Measurements from ENCODE around the gene TLR7. TPM values are rescaled to one million over a fixed set of nuclear protein-coding genes. Genes with fewer than 3 reads are reported as not detected.

TLR7 gene
- total and polyA plus RNA-seq, 9 of the 15 experiments (the other 6 are each of a cell fraction or from before 2014, with no cell fraction given) = 0.04 to 0.13 (median 0.07) TPM; not detected in 6

GRCh38 chrX:12819222-12819621 is 47.6 kb upstream of the TLR7 start:
- no TSS peak for BruUV-seq (replicated peaks)
- FAIRE-seq (no peak), DNase-seq (ENCODE audit: extremely low read depth in 1 of 4, low spot score in 3 of 4) (no peak), ATAC-seq (no peak)
- no peak overlapping the region for H3K4me3 ChIP-seq
- H3K36me3 ChIP-seq (ENCODE audit: control insufficient read depth, insufficient read depth, low read length) = peaks cover 88% of the 10 kb centered on the region; the same call in 2 of the 3 replicates
- H3K27me3 ChIP-seq (ENCODE audit: control insufficient read depth in 2 of 2, insufficient read depth in 2 of 2, low read length in 2 of 2) = no peaks in the 10 kb centered on the region
- 91% methylated on average over 5 of the region's 9 CpGs for WGBS (ENCODE audit: insufficient coverage, low coverage, missing lambda C conversion rate)
- no peaks in the 10 kb centered on the region for H4K20me1 ChIP-seq (replicated peaks; ENCODE audit: control insufficient read depth, insufficient read depth, low read length)
- POLR2A ChIA-PET = interaction anchor here (0.6 kb wide), 1 partner anchor 9 kb away, joined by 3 read pairs; no protein-coding TSS in a partner anchor
- H3K79me2 ChIP-seq (ENCODE audit: control insufficient read depth, insufficient read depth, low read length) = no peaks in the 10 kb centered on the region
- intact Hi-C loops (cut with micrococcal nuclease) = no loop called here
- H3K27ac ChIP-seq (ENCODE audit: extremely low read depth, low read depth, low read length) = no peak overlapping the region
- no peak overlapping the region for H2AFZ ChIP-seq (ENCODE audit: low read depth, low read length)
- H3K9me1 ChIP-seq (ENCODE audit: control insufficient read depth, insufficient read depth, low read length) = no peaks in the 10 kb centered on the region
- in situ Hi-C loops (cut with MboI) = loop anchor here (25.0 kb wide), 1 partner anchor 668 kb away; no protein-coding TSS in a partner anchor
- no peak overlapping the region for H3K4me2 ChIP-seq (ENCODE audit: insufficient read depth, low read length)
- no peak overlapping the region for H3K9ac ChIP-seq (ENCODE audit: insufficient read depth in 1 of 2, low read depth in 2 of 2, low read length in 2 of 2)
- H3K9me3 ChIP-seq (replicated peaks; ENCODE audit: control insufficient read depth, insufficient read depth, low read depth, low read length) = no peaks in the 10 kb centered on the region
- CTCF ChIA-PET (ENCODE audit: low intra/inter-chr PET ratio) = no interaction called here
- H3K4me1 ChIP-seq (replicated peaks in 1 of 2; ENCODE audit: control insufficient read depth in 2 of 2, insufficient read depth in 2 of 2, low read length in 2 of 2) = no peaks in the 10 kb centered on the region
- TF ChIP-seq PRDM10 (IDR thresholded peaks at IDR 0.05; ENCODE audit: partially characterized antibody) = no peak
- TF ChIP-seq ZNF740 (CRISPR knock-in tag; IDR thresholded peaks at IDR 0.05) = no peak
- TF ChIP-seq ZNF740 (tag; IDR thresholded peaks at IDR 0.05) = no peak
- no peak for TF ChIP-seq ARID1B (IDR thresholded peaks at IDR 0.05)
- TF ChIP-seq SMARCA5 (IDR thresholded peaks at IDR 0.05) = no peak
- TF ChIP-seq POLR3A (IDR thresholded peaks at IDR 0.05; ENCODE audit: borderline replicate concordance, extremely low read depth, insufficient read depth, insufficient read length) = no peak
- no peak for TF ChIP-seq ZNF24 (IDR thresholded peaks at IDR 0.05)
- TF ChIP-seq MEF2D (tag; conservative IDR thresholded peaks at IDR 0.05; ENCODE audit: low read depth) = no peak
- TF ChIP-seq CREBBP (IDR thresholded peaks at IDR 0.05; ENCODE audit: low read depth, low read length) = no peak
- TF ChIP-seq NR2C2 (CRISPR knock-in tag; IDR thresholded peaks at IDR 0.05) = no peak
- TF ChIP-seq NR2C2 (tag; IDR thresholded peaks at IDR 0.05) = no peak
- no peak for TF ChIP-seq ZNF253 (CRISPR knock-in tag; conservative IDR thresholded peaks at IDR 0.05)
- no peak for TF ChIP-seq POLR2H (tag; IDR thresholded peaks at IDR 0.05; ENCODE audit: low read depth)
- TF ChIP-seq SMAD4 (CRISPR knock-in tag; conservative IDR thresholded peaks at IDR 0.05) = no peak
- no peak for TF ChIP-seq THAP12 (CRISPR knock-in tag; IDR thresholded peaks at IDR 0.05)
